Medulla oblongata (tissue), 1 donor: ENCODE results near the gene CALHM1.

Source experiments
- DNase-seq: peaks from one replicate; pipeline ENCODE4 v3.0.0-alpha.2; 2015; ENCODE audit errors: extremely low spot score

The CALHM1 gene

GRCh38 chr10:103455235-103455634 lies 3.5 kb downstream of the CALHM1 start:
- no peak for DNase-seq

GRCh38 chr10:103454026-103454425 lies 4.7 kb downstream of the CALHM1 start:
- no peak for DNase-seq

- DNase-seq, result no peak
Measured at GRCh38 chr10:103452506-103453230, 6.0 kb downstream of the CALHM1 start.

DNA sequence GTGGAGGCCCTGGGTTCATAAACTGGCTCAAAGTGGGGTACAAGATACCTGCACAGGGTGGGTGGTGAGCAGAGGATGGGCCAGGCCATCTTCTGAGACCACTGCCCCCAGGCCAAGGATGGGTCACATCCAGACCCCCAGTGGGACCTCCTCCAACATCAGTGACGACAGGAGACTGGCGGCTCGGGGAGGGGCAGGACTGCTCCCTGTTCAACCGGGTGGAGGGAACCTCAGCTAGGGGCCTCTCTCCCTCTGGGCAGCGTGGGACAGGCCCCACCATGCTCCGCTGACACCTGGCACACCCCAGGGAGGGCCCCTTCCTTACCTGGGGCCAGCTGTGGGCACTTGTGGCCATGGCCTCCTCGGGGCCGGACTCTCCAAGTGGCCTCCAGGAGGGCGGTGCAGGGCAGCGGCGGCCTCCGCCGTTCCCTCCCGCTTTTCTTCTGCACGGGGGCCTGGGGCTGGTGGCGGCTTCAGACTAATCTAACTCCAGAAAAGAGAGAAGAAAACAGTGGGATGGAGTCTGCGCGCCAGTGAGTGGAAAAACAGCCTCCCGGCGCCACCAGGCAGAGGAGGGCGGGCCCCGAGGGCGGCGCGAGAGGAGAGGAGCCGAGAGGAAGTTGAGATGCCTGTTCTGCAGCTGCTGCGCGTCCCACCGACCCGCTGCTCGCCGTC lies 6.7 kb downstream of the CALHM1 start, which contains the start of gene CALHM2:
Gene CALHM2 (minus strand): TSS at position 540 of the 675 bp plus-strand sequence. CDS start 2,429 bp downstream, outside the sequence.
- DNase-seq, result peak; percentile 46

- DNase-seq, result peak; percentile 51
Measured at GRCh38 chr10:103451091-103451813, 7.4 kb downstream of the CALHM1 start.

DNA sequence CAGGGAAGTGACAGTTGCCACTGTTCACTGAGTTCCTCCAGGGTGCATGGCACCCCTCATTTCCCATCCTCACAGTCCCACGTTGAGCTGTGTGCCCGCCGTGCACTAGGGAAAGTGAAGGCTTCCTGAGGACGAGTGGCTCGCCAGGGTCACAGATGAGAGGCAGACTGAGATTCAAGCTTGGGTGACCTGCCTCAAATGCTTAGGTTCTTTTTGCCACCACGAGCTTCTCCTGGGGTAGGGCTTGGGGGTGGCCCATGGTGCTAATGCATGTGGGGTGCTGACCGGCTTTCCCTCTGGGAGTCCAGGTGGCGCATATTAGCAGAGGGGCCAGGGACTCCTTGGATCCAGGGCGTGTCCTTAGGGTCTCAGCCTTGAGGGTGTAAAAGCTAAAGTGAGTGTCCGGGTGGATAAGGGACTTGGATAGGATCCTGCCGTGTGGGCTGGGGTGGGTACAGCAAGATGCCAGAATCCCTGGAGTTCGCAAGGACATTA lies 8.5 kb downstream of the CALHM1 start:
- no peak for DNase-seq

DNA sequence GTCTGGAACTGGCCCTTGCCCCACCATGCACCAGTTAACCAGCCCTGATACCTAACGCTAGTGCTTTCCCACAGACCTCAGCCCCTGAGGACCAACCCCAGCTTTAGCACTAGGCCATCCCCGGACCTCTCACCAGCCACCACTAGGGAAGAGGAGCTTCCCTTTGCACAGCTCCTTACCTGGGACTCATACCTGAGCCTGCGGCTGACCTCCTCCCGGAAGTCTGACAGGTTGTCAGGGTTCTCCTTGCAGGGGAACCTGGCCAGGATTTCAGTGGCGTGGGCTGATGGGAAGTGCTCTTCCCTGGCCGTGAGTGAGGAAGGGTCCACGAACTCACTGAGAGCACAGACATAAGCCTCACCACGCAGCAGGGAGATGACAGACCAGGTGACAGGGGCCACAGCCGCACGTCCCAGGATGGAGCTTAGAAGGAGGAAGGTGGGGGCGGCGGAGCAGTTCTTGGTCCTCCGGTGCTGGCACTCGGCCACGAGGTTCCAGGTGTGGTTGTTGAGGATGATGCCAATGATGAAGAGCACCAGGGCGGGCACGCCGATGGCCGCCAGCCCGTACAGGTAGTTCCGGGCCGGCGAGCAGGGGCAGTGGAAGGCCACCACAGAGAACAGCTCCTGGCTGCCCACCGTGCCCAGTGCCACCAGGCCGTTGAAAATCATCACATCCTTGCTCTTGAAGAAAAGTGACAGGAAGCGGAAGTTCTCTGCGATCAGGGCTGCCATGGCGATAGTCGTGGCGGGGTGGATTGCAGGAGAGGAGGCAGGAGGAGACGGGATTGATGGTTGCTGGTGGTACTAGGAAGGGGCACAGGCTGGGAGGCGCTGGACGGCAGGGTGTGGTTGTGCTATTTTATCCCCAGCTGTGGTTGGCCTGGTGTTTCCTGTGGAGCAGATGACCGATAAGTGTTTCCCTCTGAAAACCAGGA lies 9.2 kb downstream of the CALHM1 start:
- DNase-seq, result no peak

- DNase-seq, result no peak
Measured at GRCh38 chr10:103448746-103449145, 10.0 kb downstream of the CALHM1 start.

- no peak for DNase-seq
Measured at GRCh38 chr10:103447187-103447586, 11.5 kb downstream of the CALHM1 start.

DNA sequence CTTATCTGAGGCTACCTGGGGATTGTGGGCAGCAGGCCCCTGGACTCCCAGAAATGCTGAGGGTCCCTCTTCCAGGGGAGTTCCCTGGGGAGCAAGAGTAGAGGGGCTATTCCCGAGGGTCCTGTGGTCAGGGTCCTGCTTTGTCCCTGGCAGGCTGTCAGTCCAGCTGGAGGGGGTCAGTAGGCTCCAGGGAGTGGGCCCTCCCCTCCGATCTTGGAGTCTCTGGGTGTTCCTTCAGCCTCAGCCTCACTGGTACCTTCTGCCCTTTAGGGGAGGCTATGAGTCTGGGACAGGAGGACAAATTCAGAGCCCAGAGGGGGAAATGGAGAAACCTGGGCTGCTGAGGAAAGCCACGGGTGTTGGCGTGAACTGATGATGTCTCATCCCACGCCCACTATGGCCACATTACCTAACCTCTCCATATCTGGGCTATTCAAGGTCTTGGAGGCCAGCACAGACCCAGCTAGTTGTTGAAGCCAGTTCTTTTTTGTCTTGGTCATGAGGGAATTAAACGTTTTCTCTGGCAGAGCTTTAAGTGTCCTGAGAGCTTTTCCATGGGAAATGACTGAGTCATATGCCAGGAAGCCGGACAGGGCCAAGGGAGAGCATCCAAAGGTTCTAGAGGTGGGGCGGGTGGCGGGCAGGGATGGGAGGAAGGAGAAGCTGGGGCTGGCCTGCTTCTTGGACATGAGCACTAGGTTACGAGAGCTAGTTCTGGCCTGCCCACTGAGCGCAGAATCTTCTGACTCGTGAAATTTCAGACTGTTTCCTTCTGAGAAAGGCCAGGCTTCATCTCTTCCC lies 12.7 kb downstream of the CALHM1 start:
- DNase-seq, result peak; percentile 63

GRCh38 chr10:103445366-103445765 lies 13.3 kb downstream of the CALHM1 start:
- DNase-seq, result no peak

DNA sequence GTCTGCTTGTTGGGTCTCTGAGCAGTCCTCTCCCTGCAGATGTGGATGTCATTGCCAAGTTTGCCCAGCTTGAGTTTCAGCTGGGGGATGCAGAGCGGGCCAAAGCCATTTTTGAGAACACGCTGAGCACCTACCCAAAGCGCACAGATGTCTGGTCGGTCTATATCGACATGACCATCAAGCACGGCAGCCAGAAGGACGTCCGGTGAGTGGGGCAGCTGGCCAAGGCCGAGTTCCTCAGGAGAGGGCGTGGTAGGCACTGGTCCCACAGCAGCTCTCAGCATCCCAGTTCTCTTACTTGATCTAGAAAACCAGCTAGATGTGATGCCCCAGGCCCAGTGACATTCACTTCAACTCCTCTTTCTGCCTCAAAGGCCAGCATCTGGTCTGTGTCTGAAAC lies 14.2 kb downstream of the CALHM1 start:
- DNase-seq, result no peak

DNA sequence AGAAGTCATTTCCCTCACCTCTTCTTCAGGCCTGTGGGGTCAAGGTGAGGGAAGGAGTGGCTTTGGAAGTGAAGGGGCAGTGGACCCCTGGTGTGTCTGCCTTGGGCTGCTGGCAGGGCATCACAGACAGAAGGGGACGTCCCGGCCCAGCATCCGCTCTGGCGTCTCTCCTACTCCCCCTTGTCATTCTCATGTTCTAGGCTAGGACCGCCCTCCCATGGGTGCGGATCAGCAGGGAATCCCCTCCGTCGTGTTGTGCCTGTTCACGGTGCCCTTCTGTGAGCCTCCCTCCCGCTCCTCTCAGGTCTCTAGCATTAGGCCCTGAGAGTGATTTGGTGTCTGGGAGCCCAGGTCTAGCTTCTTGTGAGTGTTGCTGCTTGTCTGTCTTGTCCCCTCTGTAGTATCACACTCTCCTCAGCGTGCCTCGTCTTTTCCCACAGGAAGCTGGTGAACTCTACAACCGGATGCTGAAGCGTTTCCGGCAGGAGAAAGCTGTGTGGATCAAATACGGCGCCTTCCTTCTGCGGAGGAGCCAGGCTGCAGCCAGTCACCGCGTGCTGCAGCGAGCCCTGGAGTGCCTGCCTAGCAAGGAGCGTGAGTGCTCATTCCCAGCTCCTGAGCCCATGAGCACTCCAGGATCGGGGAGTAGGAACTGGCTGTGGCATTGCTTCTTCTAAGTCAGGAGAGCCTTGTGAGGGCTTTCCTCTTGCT lies 15.1 kb downstream of the CALHM1 start:
- no peak for DNase-seq

DNA sequence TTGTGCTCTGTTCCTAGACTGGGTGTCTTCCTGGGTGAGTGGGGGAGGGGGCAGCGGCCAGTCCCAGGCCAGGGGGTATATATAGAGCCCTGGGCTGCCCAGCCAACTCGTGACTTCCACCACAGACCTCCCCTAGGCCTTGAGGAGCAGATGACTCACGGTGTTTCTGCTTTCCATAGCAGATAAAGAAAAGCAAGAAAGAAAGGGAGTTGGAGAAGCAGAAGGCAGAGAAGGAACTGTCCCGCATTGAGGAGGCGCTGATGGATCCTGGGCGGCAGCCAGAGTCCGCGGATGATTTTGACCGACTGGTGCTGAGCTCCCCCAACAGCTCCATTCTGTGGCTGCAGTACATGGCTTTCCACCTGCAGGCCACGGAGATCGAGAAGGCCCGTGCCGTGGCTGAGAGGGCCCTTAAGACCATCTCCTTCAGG lies 16.7 kb downstream of the CALHM1 start:
- peak; percentile 30 for DNase-seq

DNA sequence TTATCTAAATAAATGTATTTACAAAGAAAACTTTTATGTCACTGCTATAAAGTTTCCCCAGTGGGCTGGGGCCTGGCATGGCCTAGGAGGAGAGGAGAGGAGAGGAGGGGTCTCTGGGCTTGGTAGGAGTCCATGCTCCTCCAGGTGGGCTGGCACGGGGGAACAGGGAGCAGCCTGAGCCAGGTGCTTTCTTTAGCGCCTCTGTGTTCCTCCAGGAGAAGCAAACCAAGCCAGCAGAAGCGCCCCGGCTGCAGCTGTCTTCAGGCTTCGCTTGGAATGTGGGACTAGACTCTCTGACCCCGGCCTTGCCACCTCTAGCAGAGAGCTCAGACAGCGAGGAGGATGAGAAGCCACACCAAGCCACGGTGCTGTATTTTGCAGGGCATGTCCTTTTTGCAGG lies 17.1 kb downstream of the CALHM1 start:
- DNase-seq, result no peak

DNA sequence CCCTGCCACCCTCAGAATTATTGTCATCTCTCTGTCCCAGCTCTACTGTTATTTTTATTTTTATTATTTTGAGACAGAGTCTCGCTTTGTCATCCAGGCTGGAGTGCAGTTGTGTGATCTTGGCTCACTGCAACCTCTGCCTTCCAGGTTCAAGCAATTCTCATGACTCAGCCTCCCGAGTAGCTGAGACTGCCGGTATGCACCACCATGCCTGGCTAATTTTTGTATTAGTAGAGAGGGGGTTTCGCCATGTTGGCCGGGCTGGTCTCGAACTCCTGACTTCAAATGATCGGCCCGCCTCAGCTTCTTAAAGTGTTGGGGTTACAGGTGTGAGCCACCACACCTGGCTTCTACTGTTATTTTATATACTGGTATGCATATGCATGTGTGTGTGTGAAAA lies 17.5 kb downstream of the CALHM1 start:
- no peak for DNase-seq

GRCh38 chr10:103440416-103440815 lies 18.3 kb downstream of the CALHM1 start:
- DNase-seq, result no peak

DNA sequence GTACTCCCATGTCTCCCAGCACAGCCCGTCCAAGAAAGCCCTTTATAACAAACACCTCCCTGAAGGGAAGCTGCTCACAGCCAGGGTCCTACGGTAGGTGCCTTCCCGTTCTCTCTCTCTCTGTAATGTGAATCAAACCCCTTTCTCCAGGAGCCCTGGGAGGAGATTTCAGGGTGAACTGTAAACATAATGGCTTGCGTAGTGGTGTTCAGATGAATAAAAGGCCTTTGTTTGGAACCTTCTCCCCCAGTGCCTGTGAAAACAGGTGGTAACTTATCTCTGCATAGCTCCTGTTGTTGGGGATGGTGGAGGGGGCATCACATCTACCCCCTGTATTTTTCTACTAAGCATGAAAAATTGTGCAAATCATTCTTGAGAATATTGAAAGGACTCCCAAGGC lies 18.9 kb downstream of the CALHM1 start:
- DNase-seq, result no peak

DNA sequence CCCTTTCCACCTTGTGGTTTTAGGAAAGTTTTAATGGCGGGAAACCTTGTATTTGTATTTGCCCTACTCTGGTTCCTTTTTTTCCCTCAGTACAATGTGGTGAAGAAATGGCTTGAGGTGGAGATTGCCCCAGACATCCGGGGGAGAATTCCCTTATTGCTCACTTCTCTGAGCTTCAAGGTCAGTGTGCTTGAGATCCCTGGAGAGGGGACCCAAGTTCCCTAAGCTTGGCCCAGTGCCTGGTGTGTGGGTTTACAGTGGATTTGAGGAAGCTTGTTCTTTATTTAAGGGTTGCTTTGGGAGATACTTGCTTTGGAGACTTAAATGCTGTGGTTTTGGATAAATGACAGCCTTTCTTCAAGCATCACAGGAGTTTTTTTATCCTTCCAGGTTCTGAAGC lies 24.8 kb downstream of the CALHM1 start:
- no peak for DNase-seq

- DNase-seq, result no peak
Measured at GRCh38 chr10:103431902-103432301, 26.8 kb downstream of the CALHM1 start.
